Ovary (tissue), 3 donors: ENCODE data around the gene EXOC3L1.

Source experiments
- EP300 ChIP-seq: sonication (generic); formaldehyde crosslinking; IDR thresholded peaks from one replicate; pipeline ENCODE4 v1.6.1; 2017; ENCODE audit warnings: antibody characterized with exemption
- TF ChIP-seq, protein P1 (sequence below), 3 donors: fragments of 450-650 bp in 2 of 3; fragments of 200-600 bp in 1 of 3; IDR thresholded peaks; one replicate each; pipeline versions ENCODE4 v1.5.1 to v1.8.0; 2016 to 2022; ENCODE audit warnings: antibody characterized with exemption in 3 of 3, mild to moderate bottlenecking in 1 of 3
- donor health status: DM: no; HTN: no; CAD: no.

DNA sequence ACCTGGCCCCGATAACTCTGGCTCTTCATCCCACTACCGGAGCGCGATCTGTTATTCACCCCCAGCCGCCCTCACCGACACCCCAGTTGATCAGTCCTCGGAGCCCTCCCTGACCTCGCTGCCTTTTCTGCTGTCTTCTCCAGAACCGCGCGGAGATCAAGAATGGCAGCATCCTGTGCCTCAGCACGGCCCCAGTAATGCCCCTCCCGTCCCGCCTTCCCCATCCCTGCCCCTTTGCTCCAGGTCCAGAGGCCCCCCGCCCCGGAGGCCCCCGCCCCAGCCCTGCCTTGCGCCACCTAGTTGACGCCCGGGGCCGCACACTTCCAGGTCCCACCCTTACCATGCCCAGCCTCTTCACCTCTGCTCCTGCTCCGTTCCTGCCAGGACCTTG, 9.9 kb upstream of the EXOC3L1 start:
- TF ChIP-seq, protein P1, sequence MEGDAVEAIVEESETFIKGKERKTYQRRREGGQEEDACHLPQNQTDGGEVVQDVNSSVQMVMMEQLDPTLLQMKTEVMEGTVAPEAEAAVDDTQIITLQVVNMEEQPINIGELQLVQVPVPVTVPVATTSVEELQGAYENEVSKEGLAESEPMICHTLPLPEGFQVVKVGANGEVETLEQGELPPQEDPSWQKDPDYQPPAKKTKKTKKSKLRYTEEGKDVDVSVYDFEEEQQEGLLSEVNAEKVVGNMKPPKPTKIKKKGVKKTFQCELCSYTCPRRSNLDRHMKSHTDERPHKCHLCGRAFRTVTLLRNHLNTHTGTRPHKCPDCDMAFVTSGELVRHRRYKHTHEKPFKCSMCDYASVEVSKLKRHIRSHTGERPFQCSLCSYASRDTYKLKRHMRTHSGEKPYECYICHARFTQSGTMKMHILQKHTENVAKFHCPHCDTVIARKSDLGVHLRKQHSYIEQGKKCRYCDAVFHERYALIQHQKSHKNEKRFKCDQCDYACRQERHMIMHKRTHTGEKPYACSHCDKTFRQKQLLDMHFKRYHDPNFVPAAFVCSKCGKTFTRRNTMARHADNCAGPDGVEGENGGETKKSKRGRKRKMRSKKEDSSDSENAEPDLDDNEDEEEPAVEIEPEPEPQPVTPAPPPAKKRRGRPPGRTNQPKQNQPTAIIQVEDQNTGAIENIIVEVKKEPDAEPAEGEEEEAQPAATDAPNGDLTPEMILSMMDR (IDR thresholded peaks at IDR 0.05): no peak
- TF ChIP-seq EP300: no peak
